Kidney (tissue), 14 donors: Measurements from ENCODE around the gene SLC26A3. TPM values are rescaled to one million over a fixed set of nuclear protein-coding genes. Genes with fewer than 3 reads are reported as not detected.

Experiments used
- DNase-seq, 5 donors: peaks; one replicate each; pipeline ENCODE4 v3.0.0-alpha.2; 2013 to 2020
- FAIRE-seq: peaks from 2 replicates; lab custom pipeline; 2012; peaks lifted over from hg19 to GRCh38; lab: Jason Lieb, UNC
- H3K27ac ChIP-seq, 2 donors: one replicate each; pipeline ENCODE4 v1.7.0; 2013; ENCODE audit warnings: low read depth in 2 of 2, low read length in 2 of 2, inconsistent platforms in 1 of 2
- H3K27me3 ChIP-seq: one replicate; pipeline ENCODE4 v1.7.1; 2013; ENCODE audit warnings: low read length, inconsistent platforms; ENCODE audit not compliant: control insufficient read depth, insufficient read depth
- H3K36me3 ChIP-seq, 3 donors: one replicate each; pipeline versions ENCODE4 v1.7.0 to v1.7.1; 2013; ENCODE audit warnings: low read length in 3 of 3, control low read depth in 1 of 3, inconsistent platforms in 1 of 3; ENCODE audit not compliant: insufficient read depth in 3 of 3, control insufficient read depth in 2 of 3
- H3K4me1 ChIP-seq, 3 donors: one replicate each; pipeline versions ENCODE4 v1.7.0 to v1.7.1; 2013; ENCODE audit warnings: low read length in 3 of 3, inconsistent platforms in 1 of 3, low read depth in 1 of 3; ENCODE audit not compliant: control insufficient read depth in 2 of 3, insufficient read depth in 2 of 3
- H3K4me3 ChIP-seq, 3 donors: one replicate each; pipeline versions ENCODE4 v1.7.0 to v1.8.1; 2013; ENCODE audit warnings: low read length in 3 of 3, control low read depth in 1 of 3, inconsistent platforms in 1 of 3
- H3K9ac ChIP-seq, 3 donors: one replicate each; pipeline versions ENCODE4 v1.7.0 to v1.7.1; 2013; ENCODE audit warnings: low read length in 3 of 3, control low read depth in 1 of 3, inconsistent platforms in 1 of 3
- H3K9me3 ChIP-seq, 3 donors: one replicate each; pipeline versions ENCODE4 v1.7.0 to v1.7.1; 2013; ENCODE audit warnings: low read length in 3 of 3, control low read depth in 1 of 3, inconsistent platforms in 1 of 3; ENCODE audit not compliant: control insufficient read depth in 2 of 3, insufficient read depth in 1 of 3
- CTCF ChIP-seq: IDR thresholded peaks from 3 replicates; pipeline ENCODE4 v1.5.1; 2012; ENCODE audit warnings: mild to moderate bottlenecking, moderate library complexity, borderline replicate concordance; ENCODE audit not compliant: insufficient read depth; ENCODE audit errors: extremely low read depth
- intact Hi-C: fragments of 100-400 bp; cut with DNase I; formaldehyde crosslinking; loops from one replicate; pipeline ENCODE4 v1.11.1; 2022
- polyA plus RNA-seq: library from polyadenylated mRNA; stranded (reverse); fragments of 350-450 nt; fragmentation: Illumina TruSeq; extraction: RNeasy Lipid Tissue Mini Kit (QIAGEN cat#74804); gene quantifications from one replicate; pipeline ENCODE4 v1.2.3, GENCODE V29; 2014; ENCODE audit warnings: low read depth, low replicate concordance; ENCODE audit not compliant: insufficient read depth
- total RNA-seq: library from RNA; stranded (reverse); fragmentation: NEBNext Ultra II Directional; extraction: Animal tissue kit (Norgen Biotek cat#: 25700); gene quantifications from one replicate; pipeline ENCODE4 v1.2.1, GENCODE V29; 2021
- donor health status: control.
- donor health status: control.
- donor health status: control.
- donor health status: control.
- donor health status: control.
- donor health status: DM: yes; HTN: yes; CAD: no.
- donor health status: Normal renal cell carcinoma (clear cell type).

Gene SLC26A3
- total and polyA plus RNA-seq, 2 donors from 2014 or later: 0.25 to 0.32 TPM

- DNase-seq (no peak), FAIRE-seq (no peak)
- intact Hi-C loops: no loop called here
Observed at GRCh38 chr7:107847168-107847835, 44.3 kb upstream of the SLC26A3 start.

GRCh38 chr7:107846324-107846723 is 43.3 kb upstream of the SLC26A3 start:
- no peak overlapping the region for H3K27ac ChIP-seq
- no peaks in the 10 kb centered on the region for H3K9me3 ChIP-seq
- intact Hi-C loops: no loop called here
- no peak for TF ChIP-seq CTCF
- H3K4me1 ChIP-seq: no peaks in the 10 kb centered on the region
- no peaks in the 10 kb centered on the region for H3K36me3 ChIP-seq
- H3K4me3 ChIP-seq: no peak overlapping the region
- DNase-seq: no peak
- no peak for FAIRE-seq
- H3K9ac ChIP-seq: no peak overlapping the region
- H3K27me3 ChIP-seq: no peaks in the 10 kb centered on the region

More at GRCh38 chr7:107847168-107847835, 44.3 kb upstream of the SLC26A3 start:
- no peak overlapping the region for H3K27ac ChIP-seq
- no peaks in the 10 kb centered on the region for H3K9me3 ChIP-seq
- no peak overlapping the region for H3K9ac ChIP-seq
- no peak for TF ChIP-seq CTCF
- no peaks in the 10 kb centered on the region for H3K4me1 ChIP-seq
- no peaks in the 10 kb centered on the region for H3K27me3 ChIP-seq
- H3K36me3 ChIP-seq: no peaks in the 10 kb centered on the region
- no peak overlapping the region for H3K4me3 ChIP-seq

DNA sequence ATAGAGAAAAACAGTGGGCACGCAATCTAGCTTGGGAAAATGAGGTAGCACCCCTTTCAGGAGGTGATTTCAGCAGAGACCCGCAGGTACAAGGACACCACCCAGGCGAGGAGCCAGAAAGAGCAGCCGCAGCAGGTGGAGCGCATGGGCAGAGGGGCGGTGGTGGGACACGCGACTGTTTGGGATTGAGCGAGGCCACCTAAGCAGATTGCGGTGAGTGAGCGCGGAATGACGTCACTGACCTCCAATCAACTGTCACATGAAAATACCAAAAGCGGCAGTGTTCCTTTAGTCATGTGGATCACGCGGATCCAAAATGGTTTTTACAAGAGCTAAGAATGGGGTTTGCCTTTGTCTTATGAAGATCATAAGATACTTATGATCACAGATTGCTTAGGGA is 40.2 kb upstream of the SLC26A3 start:
- DNase-seq (no peak), FAIRE-seq (no peak)
- Histone ChIP-seq H3K9me3 (no peaks in the 10 kb centered on the region), H3K36me3 (no peaks in the 10 kb centered on the region), H3K9ac (no peak overlapping the region), H3K27ac (no peak overlapping the region), H3K27me3 (no peaks in the 10 kb centered on the region), H3K4me3 (no peak overlapping the region), H3K4me1 (no peaks in the 10 kb centered on the region)
- no peak for TF ChIP-seq CTCF
- intact Hi-C loops: no loop called here

DNA sequence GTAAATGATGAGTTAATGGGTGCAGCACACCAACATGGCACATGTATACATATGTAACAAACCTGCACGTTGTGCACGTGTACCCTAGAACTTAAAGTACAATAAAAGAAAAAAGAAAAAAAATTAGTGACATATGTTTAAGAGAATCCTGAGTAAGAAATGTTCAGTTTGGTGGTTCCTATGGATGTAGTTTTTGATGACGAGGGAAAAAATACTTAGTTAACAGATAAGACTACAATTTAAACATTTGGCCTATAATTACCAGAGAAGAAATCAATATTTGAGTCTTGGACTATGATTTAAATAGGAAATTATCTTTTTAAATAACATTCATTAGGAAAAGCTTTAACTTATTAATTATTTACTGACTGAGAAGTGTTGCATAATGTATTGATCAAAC is 39.2 kb upstream of the SLC26A3 start:
- FAIRE-seq: no peak
- TF ChIP-seq CTCF: no peak

More for the DNA sequence above, 39.2 kb upstream of the SLC26A3 start:
- Histone ChIP-seq H3K4me1 (no peaks in the 10 kb centered on the region), H3K9ac (no peak overlapping the region), H3K9me3 (no peaks in the 10 kb centered on the region), H3K4me3 (no peak overlapping the region), H3K36me3 (no peaks in the 10 kb centered on the region), H3K27me3 (no peaks in the 10 kb centered on the region), H3K27ac (no peak overlapping the region)
- DNase-seq: no peak
- intact Hi-C loops: no loop called here
